HepG2 (cell line): Measurements from ENCODE around the gene UPK1A. TPM values are rescaled to one million over a fixed set of nuclear protein-coding genes. Genes with fewer than 3 reads are reported as not detected.
A peak's percentile ranks its signal among the peaks of the same experiment; 100 is the strongest.

Experiments used
- NONO ChIP-seq, 2 experiments: fragments of 450-650 bp in 1 of 2; sonication (generic) in 1 of 2; formaldehyde crosslinking in 1 of 2; IDR thresholded peaks in 1 of 2; conservative IDR thresholded peaks in 1 of 2; 2 replicates each; pipeline versions ENCODE4 v1.6.1 to v1.8.0; 2017 to 2022; ENCODE audit warnings: mild to moderate bottlenecking in 1 of 2, missing genetic modification reagents in 1 of 2, moderate library complexity in 1 of 2
- PHF5A ChIP-seq: IDR thresholded peaks from one replicate; pipeline ENCODE4 v1.6.1; 2018; ENCODE audit warnings: low read depth, missing genetic modification reagents; ENCODE audit not compliant: unreplicated experiment
- POLR2AphosphoS5 ChIP-seq: IDR thresholded peaks from 2 replicates; pipeline ENCODE4 v1.6.1; 2012; ENCODE audit warnings: low read depth, low read length
- YEATS4 ChIP-seq: sonication (generic); formaldehyde crosslinking; IDR thresholded peaks from 2 replicates; pipeline ENCODE4 v1.4.0; 2020; ENCODE audit warnings: missing genetic modification reagents, borderline replicate concordance
- ZBTB8A ChIP-seq: sonication (generic); formaldehyde crosslinking; IDR thresholded peaks from 2 replicates; pipeline ENCODE4 v1.4.0; 2020; ENCODE audit warnings: mild to moderate bottlenecking, low read depth, missing genetic modification reagents, borderline replicate concordance
- ZNF143 ChIP-seq: sonication (generic); formaldehyde crosslinking; IDR thresholded peaks from 2 replicates; pipeline ENCODE4 v1.4.0; 2020; ENCODE audit warnings: missing genetic modification reagents
- ZSCAN30 ChIP-seq: sonication (generic); formaldehyde crosslinking; IDR thresholded peaks from 2 replicates; pipeline ENCODE4 v1.5.0; 2020; ENCODE audit warnings: mild to moderate bottlenecking, missing genetic modification reagents
- polyA plus RNA-seq, 8 experiments: library from polyadenylated mRNA; depleted of rRNA in 3 of 8; stranded (reverse) in 7 of 8; unstranded in 1 of 8; fragments of >200 nt; fragmentation: Illumina TruSeq in 4 of 8; extraction: Trizol in 4 of 8; gene quantifications; 2 replicates each; pipeline versions ENCODE4 v1.2.1 to v1.2.3, GENCODE V29; 2011 to 2016; ENCODE audit warnings: low read depth in 4 of 8, missing spikeins in 1 of 8, mixed read lengths in 1 of 8; ENCODE audit not compliant: insufficient read depth in 1 of 8
- total RNA-seq, 5 experiments: library from RNA; depleted of rRNA; stranded (reverse); fragments of >200 nt; fragmentation: Illumina TruSeq; extraction: Trizol; gene quantifications; 2 replicates each; pipeline ENCODE4 v1.2.3, GENCODE V29; 2016; ENCODE audit warnings: low read depth in 1 of 5
- TF ChIP-seq, protein P1 (sequence below): sonication (generic); formaldehyde crosslinking; IDR thresholded peaks from 2 replicates; pipeline ENCODE4 v1.5.0; 2020; ENCODE audit warnings: mild to moderate bottlenecking, missing genetic modification reagents, borderline replicate concordance
- TF ChIP-seq, protein P2 (sequence below): sonication (generic); formaldehyde crosslinking; IDR thresholded peaks from 2 replicates; pipeline ENCODE4 v1.4.0; 2020; ENCODE audit warnings: low read depth, missing genetic modification reagents
- TF ChIP-seq, protein P3 (sequence below): sonication (generic); formaldehyde crosslinking; IDR thresholded peaks from 2 replicates; pipeline ENCODE4 v1.4.0; 2020; ENCODE audit warnings: missing genetic modification reagents
- TF ChIP-seq, protein P4 (sequence below): sonication (generic); formaldehyde crosslinking; IDR thresholded peaks from 2 replicates; pipeline ENCODE4 v1.4.0; 2020; ENCODE audit warnings: missing genetic modification reagents, borderline replicate concordance

The UPK1A gene
- total and polyA plus RNA-seq, 2 of the 13 experiments (the other 11 are each of a cell fraction or from before 2014, with no cell fraction given): 2.9 TPM; not detected in 1

DNA sequence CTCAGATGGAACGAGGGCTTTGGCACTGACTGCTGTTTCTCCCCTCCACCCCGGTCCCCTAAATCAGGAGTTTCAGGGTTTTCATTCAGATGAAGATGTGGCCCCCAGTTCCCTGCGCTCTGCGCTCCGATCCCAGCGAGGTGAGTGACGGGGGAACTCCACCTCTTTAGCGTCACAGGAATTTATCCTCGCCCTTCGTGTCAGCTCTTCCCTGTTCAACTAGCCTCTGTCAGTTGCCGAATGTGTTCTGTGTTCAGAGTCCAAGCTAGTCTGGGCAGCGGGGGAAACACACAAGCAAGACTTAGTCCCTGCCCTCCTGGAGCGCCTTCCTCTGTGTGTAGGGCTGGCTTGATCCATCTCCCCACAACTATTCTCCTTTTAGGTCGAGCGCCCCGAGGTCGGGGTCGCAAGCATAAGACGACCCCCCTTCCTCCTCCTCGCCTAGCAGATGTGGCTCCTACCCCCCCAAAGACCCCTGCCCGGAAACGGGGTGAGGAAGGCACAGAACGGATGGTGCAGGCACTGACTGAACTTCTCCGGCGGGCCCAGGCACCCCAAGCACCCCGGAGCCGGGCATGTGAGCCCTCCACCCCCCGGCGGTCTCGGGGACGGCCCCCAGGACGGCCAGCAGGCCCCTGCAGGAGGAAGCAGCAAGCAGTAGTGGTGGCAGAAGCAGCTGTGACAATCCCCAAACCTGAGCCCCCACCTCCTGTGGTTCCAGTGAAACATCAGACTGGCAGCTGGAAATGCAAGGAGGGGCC is 53.3 kb downstream of the UPK1A start (continued):
- no peak for TF ChIP-seq NONO (IDR thresholded peaks at IDR 0.05)
- TF ChIP-seq NONO (CRISPR knock-in tag; conservative IDR thresholded peaks at IDR 0.05): peak; percentile 26; the same call in 1 of the 2 replicates
- TF ChIP-seq, protein P1, sequence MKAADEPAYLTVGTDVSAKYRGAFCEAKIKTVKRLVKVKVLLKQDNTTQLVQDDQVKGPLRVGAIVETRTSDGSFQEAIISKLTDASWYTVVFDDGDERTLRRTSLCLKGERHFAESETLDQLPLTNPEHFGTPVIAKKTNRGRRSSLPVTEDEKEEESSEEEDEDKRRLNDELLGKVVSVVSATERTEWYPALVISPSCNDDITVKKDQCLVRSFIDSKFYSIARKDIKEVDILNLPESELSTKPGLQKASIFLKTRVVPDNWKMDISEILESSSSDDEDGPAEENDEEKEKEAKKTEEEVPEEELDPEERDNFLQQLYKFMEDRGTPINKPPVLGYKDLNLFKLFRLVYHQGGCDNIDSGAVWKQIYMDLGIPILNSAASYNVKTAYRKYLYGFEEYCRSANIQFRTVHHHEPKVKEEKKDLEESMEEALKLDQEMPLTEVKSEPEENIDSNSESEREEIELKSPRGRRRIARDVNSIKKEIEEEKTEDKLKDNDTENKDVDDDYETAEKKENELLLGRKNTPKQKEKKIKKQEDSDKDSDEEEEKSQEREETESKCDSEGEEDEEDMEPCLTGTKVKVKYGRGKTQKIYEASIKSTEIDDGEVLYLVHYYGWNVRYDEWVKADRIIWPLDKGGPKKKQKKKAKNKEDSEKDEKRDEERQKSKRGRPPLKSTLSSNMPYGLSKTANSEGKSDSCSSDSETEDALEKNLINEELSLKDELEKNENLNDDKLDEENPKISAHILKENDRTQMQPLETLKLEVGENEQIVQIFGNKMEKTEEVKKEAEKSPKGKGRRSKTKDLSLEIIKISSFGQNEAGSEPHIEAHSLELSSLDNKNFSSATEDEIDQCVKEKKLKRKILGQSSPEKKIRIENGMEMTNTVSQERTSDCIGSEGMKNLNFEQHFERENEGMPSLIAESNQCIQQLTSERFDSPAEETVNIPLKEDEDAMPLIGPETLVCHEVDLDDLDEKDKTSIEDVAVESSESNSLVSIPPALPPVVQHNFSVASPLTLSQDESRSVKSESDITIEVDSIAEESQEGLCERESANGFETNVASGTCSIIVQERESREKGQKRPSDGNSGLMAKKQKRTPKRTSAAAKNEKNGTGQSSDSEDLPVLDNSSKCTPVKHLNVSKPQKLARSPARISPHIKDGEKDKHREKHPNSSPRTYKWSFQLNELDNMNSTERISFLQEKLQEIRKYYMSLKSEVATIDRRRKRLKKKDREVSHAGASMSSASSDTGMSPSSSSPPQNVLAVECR (CRISPR knock-in tag): peak; percentile 63
- no peak for TF ChIP-seq ZBTB8A (CRISPR knock-in tag)
- TF ChIP-seq, protein P2, sequence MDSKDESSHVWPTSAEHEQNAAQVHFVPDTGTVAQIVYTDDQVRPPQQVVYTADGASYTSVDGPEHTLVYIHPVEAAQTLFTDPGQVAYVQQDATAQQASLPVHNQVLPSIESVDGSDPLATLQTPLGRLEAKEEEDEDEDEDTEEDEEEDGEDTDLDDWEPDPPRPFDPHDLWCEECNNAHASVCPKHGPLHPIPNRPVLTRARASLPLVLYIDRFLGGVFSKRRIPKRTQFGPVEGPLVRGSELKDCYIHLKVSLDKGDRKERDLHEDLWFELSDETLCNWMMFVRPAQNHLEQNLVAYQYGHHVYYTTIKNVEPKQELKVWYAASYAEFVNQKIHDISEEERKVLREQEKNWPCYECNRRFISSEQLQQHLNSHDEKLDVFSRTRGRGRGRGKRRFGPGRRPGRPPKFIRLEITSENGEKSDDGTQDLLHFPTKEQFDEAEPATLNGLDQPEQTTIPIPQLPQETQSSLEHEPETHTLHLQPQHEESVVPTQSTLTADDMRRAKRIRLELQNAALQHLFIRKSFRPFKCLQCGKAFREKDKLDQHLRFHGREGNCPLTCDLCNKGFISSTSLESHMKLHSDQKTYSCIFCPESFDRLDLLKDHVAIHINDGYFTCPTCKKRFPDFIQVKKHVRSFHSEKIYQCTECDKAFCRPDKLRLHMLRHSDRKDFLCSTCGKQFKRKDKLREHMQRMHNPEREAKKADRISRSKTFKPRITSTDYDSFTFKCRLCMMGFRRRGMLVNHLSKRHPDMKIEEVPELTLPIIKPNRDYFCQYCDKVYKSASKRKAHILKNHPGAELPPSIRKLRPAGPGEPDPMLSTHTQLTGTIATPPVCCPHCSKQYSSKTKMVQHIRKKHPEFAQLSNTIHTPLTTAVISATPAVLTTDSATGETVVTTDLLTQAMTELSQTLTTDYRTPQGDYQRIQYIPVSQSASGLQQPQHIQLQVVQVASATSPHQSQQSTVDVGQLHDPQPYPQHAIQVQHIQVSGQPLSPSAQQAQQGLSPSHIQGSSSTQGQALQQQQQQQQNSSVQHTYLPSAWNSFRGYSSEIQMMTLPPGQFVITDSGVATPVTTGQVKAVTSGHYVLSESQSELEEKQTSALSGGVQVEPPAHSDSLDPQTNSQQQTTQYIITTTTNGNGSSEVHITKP (CRISPR knock-in tag): 0 out of 2 replicates have a peak, but pooled peaks have one; percentile 27
- no peak for TF ChIP-seq PHF5A (CRISPR knock-in tag)
- TF ChIP-seq, protein P3, sequence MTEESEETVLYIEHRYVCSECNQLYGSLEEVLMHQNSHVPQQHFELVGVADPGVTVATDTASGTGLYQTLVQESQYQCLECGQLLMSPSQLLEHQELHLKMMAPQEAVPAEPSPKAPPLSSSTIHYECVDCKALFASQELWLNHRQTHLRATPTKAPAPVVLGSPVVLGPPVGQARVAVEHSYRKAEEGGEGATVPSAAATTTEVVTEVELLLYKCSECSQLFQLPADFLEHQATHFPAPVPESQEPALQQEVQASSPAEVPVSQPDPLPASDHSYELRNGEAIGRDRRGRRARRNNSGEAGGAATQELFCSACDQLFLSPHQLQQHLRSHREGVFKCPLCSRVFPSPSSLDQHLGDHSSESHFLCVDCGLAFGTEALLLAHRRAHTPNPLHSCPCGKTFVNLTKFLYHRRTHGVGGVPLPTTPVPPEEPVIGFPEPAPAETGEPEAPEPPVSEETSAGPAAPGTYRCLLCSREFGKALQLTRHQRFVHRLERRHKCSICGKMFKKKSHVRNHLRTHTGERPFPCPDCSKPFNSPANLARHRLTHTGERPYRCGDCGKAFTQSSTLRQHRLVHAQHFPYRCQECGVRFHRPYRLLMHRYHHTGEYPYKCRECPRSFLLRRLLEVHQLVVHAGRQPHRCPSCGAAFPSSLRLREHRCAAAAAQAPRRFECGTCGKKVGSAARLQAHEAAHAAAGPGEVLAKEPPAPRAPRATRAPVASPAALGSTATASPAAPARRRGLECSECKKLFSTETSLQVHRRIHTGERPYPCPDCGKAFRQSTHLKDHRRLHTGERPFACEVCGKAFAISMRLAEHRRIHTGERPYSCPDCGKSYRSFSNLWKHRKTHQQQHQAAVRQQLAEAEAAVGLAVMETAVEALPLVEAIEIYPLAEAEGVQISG (CRISPR knock-in tag): peak; percentile 31; the same call in 1 of the 2 replicates
- 0 out of 2 replicates have a peak, but pooled peaks have one; percentile 27 for TF ChIP-seq POLR2AphosphoS5
- peak; percentile 57; the same call in 1 of the 2 replicates for TF ChIP-seq ZNF143
- TF ChIP-seq, protein P4, sequence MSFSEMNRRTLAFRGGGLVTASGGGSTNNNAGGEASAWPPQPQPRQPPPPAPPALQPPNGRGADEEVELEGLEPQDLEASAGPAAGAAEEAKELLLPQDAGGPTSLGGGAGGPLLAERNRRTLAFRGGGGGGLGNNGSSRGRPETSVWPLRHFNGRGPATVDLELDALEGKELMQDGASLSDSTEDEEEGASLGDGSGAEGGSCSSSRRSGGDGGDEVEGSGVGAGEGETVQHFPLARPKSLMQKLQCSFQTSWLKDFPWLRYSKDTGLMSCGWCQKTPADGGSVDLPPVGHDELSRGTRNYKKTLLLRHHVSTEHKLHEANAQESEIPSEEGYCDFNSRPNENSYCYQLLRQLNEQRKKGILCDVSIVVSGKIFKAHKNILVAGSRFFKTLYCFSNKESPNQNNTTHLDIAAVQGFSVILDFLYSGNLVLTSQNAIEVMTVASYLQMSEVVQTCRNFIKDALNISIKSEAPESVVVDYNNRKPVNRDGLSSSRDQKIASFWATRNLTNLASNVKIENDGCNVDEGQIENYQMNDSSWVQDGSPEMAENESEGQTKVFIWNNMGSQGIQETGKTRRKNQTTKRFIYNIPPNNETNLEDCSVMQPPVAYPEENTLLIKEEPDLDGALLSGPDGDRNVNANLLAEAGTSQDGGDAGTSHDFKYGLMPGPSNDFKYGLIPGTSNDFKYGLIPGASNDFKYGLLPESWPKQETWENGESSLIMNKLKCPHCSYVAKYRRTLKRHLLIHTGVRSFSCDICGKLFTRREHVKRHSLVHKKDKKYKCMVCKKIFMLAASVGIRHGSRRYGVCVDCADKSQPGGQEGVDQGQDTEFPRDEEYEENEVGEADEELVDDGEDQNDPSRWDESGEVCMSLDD (CRISPR knock-in tag): no peak
- no peak for TF ChIP-seq ZSCAN30 (CRISPR knock-in tag)
- TF ChIP-seq YEATS4 (CRISPR knock-in tag): peak; percentile 26; the same call in 1 of the 2 replicates
